AG04450 (cell line): Measurements from ENCODE around the gene HIBCH. TPM values are rescaled to one million over a fixed set of nuclear protein-coding genes. Genes with fewer than 3 reads are reported as not detected.

Experiments
- CTCF ChIA-PET: fragments of 300-600, 350-600 bp; formaldehyde crosslinking; extraction: SDS; loops from one replicate; lab custom pipeline; 2022; ENCODE audit warnings: antibody characterized with exemption, inconsistent platforms; lab: Charles Lee
- POLR2A ChIA-PET: fragments of 350-600 bp; formaldehyde crosslinking; extraction: SDS; loops from one replicate; lab custom pipeline; 2021; ENCODE audit warnings: antibody characterized with exemption, inconsistent platforms; lab: Yijun Ruan, JAX
- DNase-seq: peaks from one replicate; pipeline ENCODE4 v3.0.0-alpha.2; 2011; ENCODE audit warnings: low read depth, low spot score
- H3K27ac ChIP-seq: one replicate; pipeline ENCODE4 v1.5.1; 2012; ENCODE audit warnings: low read depth, low read length, control low read depth
- H3K27me3 ChIP-seq: one replicate; pipeline ENCODE4 v1.6.0; 2012; ENCODE audit warnings: low read length; ENCODE audit not compliant: control insufficient read depth, insufficient read depth
- H3K4me3 ChIP-seq: 2 replicates; pipeline ENCODE4 v1.5.1; 2011; ENCODE audit warnings: mild to moderate bottlenecking, low read depth, low read length, control low read depth
- H3K9me3 ChIP-seq: 2 replicates; pipeline ENCODE4 v1.5.1; 2012; ENCODE audit warnings: low read length; ENCODE audit not compliant: control insufficient read depth, insufficient read depth
- CTCF ChIP-seq: IDR thresholded peaks from 2 replicates; pipeline ENCODE4 v1.5.1; 2011; ENCODE audit warnings: low read depth, low read length, control low read depth, inconsistent platforms
- polyA plus RNA-seq: library from polyadenylated mRNA; depleted of rRNA; stranded (reverse); fragments of >200 nt; gene quantifications from 2 replicates; pipeline ENCODE4 v1.2.3, GENCODE V29; 2011

Gene HIBCH
- polyA plus RNA-seq, 1 experiment = 23.8 TPM

GRCh38 chr2:190180313-190181122 lies 139.1 kb downstream of the HIBCH start:
- DNase-seq = no peak
- H3K9me3 ChIP-seq = no peaks in the 10 kb centered on the region; the same call in 1 of the 2 replicates
- peak; percentile 45; the same call in 1 of the 2 replicates for TF ChIP-seq CTCF
- H3K4me3 ChIP-seq = peak overlapping the region; percentile 64
- ChIA-PET POLR2A (interaction anchor here (0.5 kb wide), 1 partner anchor 78 kb away, joined by 3 read pairs; no protein-coding TSS in a partner anchor), CTCF (interaction anchor here (0.7 to 1.7 kb wide), 6 partner anchors 9 to 418 kb away, joined by 3 to 6 read pairs (median 3); partner anchors contain the start of gene OSGEPL1)
- H3K27me3 ChIP-seq = no peaks in the 10 kb centered on the region
- no peak overlapping the region for H3K27ac ChIP-seq

- CTCF ChIA-PET = interaction anchor here (0.7 to 1.7 kb wide), 7 partner anchors 10 to 417 kb away, joined by 3 to 6 read pairs (median 3); partner anchors contain the start of gene OSGEPL1
- no peaks in the 10 kb centered on the region for H3K27me3 ChIP-seq
- H3K4me3 ChIP-seq = peak overlapping the region; percentile 64
- H3K9me3 ChIP-seq = no peaks in the 10 kb centered on the region; the same call in 1 of the 2 replicates
- POLR2A ChIA-PET = interaction anchor here (0.5 kb wide), 1 partner anchor 79 kb away, joined by 3 read pairs; no protein-coding TSS in a partner anchor
- no peak overlapping the region for H3K27ac ChIP-seq
- DNase-seq = no peak
- no peak; the same call in 1 of the 2 replicates for TF ChIP-seq CTCF
These were observed 139.8 kb downstream of the HIBCH start for GRCh38 chr2:190179754-190180312.

GRCh38 chr2:190178066-190178722 lies 141.4 kb downstream of the HIBCH start:
- H3K4me3 ChIP-seq = no peak overlapping the region
- POLR2A ChIA-PET = no interaction called here
- DNase-seq = no peak
- TF ChIP-seq CTCF = no peak
- CTCF ChIA-PET = no interaction called here
- H3K27me3 ChIP-seq = no peaks in the 10 kb centered on the region
- no peaks in the 10 kb centered on the region; the same call in 1 of the 2 replicates for H3K9me3 ChIP-seq
- no peak overlapping the region for H3K27ac ChIP-seq

DNA sequence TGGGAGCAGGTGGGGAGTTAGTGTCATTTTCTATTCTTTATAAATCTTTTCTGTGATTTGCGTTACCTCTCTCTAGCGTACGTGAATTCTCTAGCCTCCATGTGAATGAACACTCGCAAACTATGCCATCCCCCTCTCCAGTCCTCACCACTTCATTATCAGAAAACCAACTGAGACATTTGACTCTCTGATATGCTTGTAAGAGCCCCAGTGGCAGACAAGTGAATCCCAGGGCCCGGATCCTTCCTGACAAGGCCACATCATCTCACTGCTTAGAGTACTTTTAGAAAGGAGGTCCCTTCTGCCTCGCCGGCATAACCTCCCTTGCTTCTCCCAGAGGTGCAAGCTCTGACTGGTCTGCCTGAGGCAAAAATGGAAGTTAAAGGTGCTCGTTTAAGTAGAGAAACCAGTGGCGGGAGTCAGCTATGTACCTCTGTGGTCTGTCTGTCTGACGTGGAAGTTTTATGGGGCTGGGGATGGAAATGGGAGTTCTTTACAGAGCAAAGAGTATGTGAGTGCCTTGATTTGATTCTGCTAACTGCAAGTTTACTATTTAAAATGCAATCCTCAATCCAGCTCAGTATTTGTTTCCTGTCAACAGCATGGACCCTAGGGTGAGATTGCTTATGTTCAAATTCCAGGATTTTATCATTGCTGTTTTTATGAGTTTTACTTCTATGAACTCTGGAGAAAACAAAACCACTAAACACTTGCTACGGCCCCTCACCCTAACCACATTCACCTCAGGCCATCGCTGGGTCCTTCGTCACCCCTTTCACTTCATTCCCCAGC lies 142.2 kb downstream of the HIBCH start:
- no peak for TF ChIP-seq CTCF
- POLR2A ChIA-PET = no interaction called here
- H3K27ac ChIP-seq = no peak overlapping the region
- H3K27me3 ChIP-seq = no peaks in the 10 kb centered on the region
- no peak overlapping the region for H3K4me3 ChIP-seq
- DNase-seq = no peak
- H3K9me3 ChIP-seq = no peaks in the 10 kb centered on the region; the same call in 1 of the 2 replicates
- CTCF ChIA-PET = no interaction called here
